ENCODE data around the gene ATG5.

DNA sequence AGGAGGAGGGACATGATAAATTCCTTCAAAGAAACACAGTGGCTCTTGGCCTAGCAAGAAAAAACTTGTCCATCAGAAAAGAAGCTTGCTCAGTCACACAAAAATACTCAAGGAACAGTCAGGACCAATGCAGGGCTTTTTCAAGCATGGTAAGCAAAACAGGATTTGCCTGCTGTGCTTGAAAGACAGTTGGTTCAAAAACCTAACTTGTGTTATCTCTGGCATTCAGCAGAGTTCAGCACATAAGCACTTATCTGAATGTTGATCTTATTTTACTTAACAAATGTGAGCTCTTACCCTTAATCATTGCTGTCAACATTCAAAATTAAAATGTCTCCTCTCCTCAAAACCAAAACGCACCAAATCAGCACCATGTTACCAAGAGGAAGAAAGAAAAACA, 38.3 kb downstream of the ATG5 start:
- no peak for TF ChIP-seq POLR2AphosphoS5 (IDR thresholded peaks at IDR 0.05; ENCODE audit: low read depth, low read length)
- no peak for TF ChIP-seq SIN3A (IDR thresholded peaks at IDR 0.05; ENCODE audit: borderline replicate concordance, insufficient read depth, low read length)
